H1 (cell line): ENCODE results near the gene PBX2. TPM values are rescaled to one million over a fixed set of nuclear protein-coding genes. Genes with fewer than 3 reads are reported as not detected.
"Not testable (repeated sequence)": the region's sequence is repeated elsewhere in the genome, so short reads cannot be mapped to it uniquely, and the experiment has no call there.

ENCODE experiments used
- CTCF ChIA-PET: fragments of 300-600 bp; sonication (Branson Sonifier 250); formaldehyde crosslinking; loops from one replicate; lab custom pipeline; 2021; ENCODE audit not compliant: partially characterized antibody; lab: Charles Lee
- POLR2A ChIA-PET: fragments of 300-600 bp; sonication (Branson Sonifier 250); formaldehyde crosslinking; loops from one replicate; lab custom pipeline; 2021; ENCODE audit warnings: inconsistent platforms; ENCODE audit not compliant: partially characterized antibody; lab: Charles Lee
- DNase-seq, 2 experiments: peaks; one replicate each; pipeline versions ENCODE4 v3.0.0 to v3.0.0-alpha.2; 2010 to 2022; ENCODE audit warnings: low spot score in 2 of 2, low read depth in 1 of 2, mixed read lengths in 1 of 2
- FAIRE-seq: peaks from 2 replicates; lab custom pipeline; 2011; peaks lifted over from hg19 to GRCh38; lab: Jason Lieb, UNC
- H2AFZ ChIP-seq: 2 replicates; pipeline ENCODE4 v1.8.1; 2012; ENCODE audit warnings: low read length, inconsistent platforms
- H2AK5ac ChIP-seq: 2 replicates; pipeline ENCODE4 v1.6.1; 2013; ENCODE audit warnings: low read depth, low read length
- H2BK120ac ChIP-seq: replicated peaks from 2 replicates; pipeline ENCODE3; 2013; ENCODE audit warnings: low read depth, low read length, inconsistent platforms
- H2BK12ac ChIP-seq: 2 replicates; pipeline ENCODE4 v1.6.1; 2013; ENCODE audit warnings: low read depth, low read length
- H2BK15ac ChIP-seq: 2 replicates; pipeline ENCODE4 v1.6.1; 2013; ENCODE audit warnings: low read length
- H2BK20ac ChIP-seq: 2 replicates; pipeline ENCODE4 v1.6.1; 2013; ENCODE audit warnings: low read length
- H2BK5ac ChIP-seq: 2 replicates; pipeline ENCODE4 v1.6.1; 2013; ENCODE audit warnings: low read depth, low read length
- H3K14ac ChIP-seq: 2 replicates; pipeline ENCODE4 v1.6.1; 2013; ENCODE audit warnings: inconsistent platforms; ENCODE audit not compliant: insufficient read length
- H3K18ac ChIP-seq: 2 replicates; pipeline ENCODE4 v1.6.1; 2013; ENCODE audit warnings: low read length; ENCODE audit errors: extremely low read depth
- H3K23ac ChIP-seq: 2 replicates; pipeline ENCODE4 v1.6.1; 2013; ENCODE audit warnings: inconsistent platforms; ENCODE audit not compliant: insufficient read length
- H3K23me2 ChIP-seq: 2 replicates; pipeline ENCODE4 v1.6.1; 2013; ENCODE audit warnings: low read depth, low read length
- H3K27ac ChIP-seq: 2 replicates; pipeline ENCODE4 v1.6.1; 2011; ENCODE audit warnings: low read depth, low read length, inconsistent platforms
- H3K27me3 ChIP-seq, 4 experiments: replicated peaks in 1 of 4; 1 replicate in 1 of 4; 2 replicates in 3 of 4; pipeline versions ENCODE4 v1.6.1 to v1.8.1; 2011 to 2013; ENCODE audit warnings: low read length in 3 of 4, mild to moderate bottlenecking in 3 of 4, inconsistent platforms in 2 of 4, mixed read lengths in 2 of 4, moderate library complexity in 1 of 4; ENCODE audit not compliant: control insufficient read depth in 3 of 4, insufficient read depth in 3 of 4; ENCODE audit errors: extremely low read depth in 1 of 4
- H3K36me3 ChIP-seq, 4 experiments: 2 replicates each; pipeline versions ENCODE4 v1.6.1 to v1.8.1; 2011 to 2013; ENCODE audit warnings: mild to moderate bottlenecking in 4 of 4, low read length in 3 of 4, moderate library complexity in 2 of 4, control low read depth in 1 of 4, inconsistent platforms in 1 of 4; ENCODE audit not compliant: insufficient read depth in 4 of 4, control insufficient read depth in 2 of 4
- H3K4ac ChIP-seq: replicated peaks from 2 replicates; pipeline ENCODE3; 2013; ENCODE audit warnings: low read length, low read depth, mixed read lengths, inconsistent platforms; ENCODE audit not compliant: insufficient read length
- H3K4me1 ChIP-seq, 4 experiments: replicated peaks in 1 of 4; 1 replicate in 1 of 4; 2 replicates in 3 of 4; pipeline versions ENCODE4 v1.6.1 to v1.8.1; 2011 to 2013; ENCODE audit warnings: low read length in 3 of 4, inconsistent platforms in 2 of 4, mixed read lengths in 1 of 4; ENCODE audit not compliant: insufficient read depth in 4 of 4, control insufficient read depth in 3 of 4
- H3K4me2 ChIP-seq, 2 experiments: 2 replicates each; pipeline versions ENCODE4 v1.6.1 to v1.8.1; 2011 to 2013; ENCODE audit warnings: low read depth in 2 of 2, low read length in 2 of 2, control low read depth in 1 of 2, inconsistent platforms in 1 of 2, mild to moderate bottlenecking in 1 of 2; ENCODE audit not compliant: insufficient read depth in 1 of 2
- H3K4me3 ChIP-seq, 4 experiments: fragments of 200-600, 300-600 bp in 1 of 4; sonication (generic), shearing (Covaris generic), sonication (Bioruptor Twin) in 1 of 4; 2 replicates each; pipeline versions ENCODE4 v1.5.1 to v1.8.1; 2011 to 2016; ENCODE audit warnings: low read length in 4 of 4, low read depth in 3 of 4, control low read depth in 2 of 4, inconsistent platforms in 2 of 4, mild to moderate bottlenecking in 2 of 4, mixed read lengths in 1 of 4, moderate library complexity in 1 of 4; ENCODE audit not compliant: insufficient read depth in 2 of 4; ENCODE audit errors: extremely low read depth in 1 of 4
- H3K56ac ChIP-seq: replicated peaks from 2 replicates; pipeline ENCODE3; 2013; ENCODE audit warnings: low read depth, mild to moderate bottlenecking, mixed read lengths, low read length, inconsistent platforms; ENCODE audit not compliant: insufficient read length
- H3K79me1 ChIP-seq: 2 replicates; pipeline ENCODE4 v1.6.1; 2013; ENCODE audit warnings: low read depth, low read length, control low read depth
- H3K79me2 ChIP-seq, 2 experiments: 2 replicates each; pipeline versions ENCODE4 v1.6.1 to v1.8.1; 2012 to 2013; ENCODE audit warnings: low read length in 2 of 2, mild to moderate bottlenecking in 2 of 2, inconsistent platforms in 1 of 2; ENCODE audit not compliant: insufficient read depth in 2 of 2, control insufficient read depth in 1 of 2
- H3K9ac ChIP-seq, 4 experiments: replicated peaks in 1 of 4; 1 replicate in 1 of 4; 2 replicates in 3 of 4; pipeline versions ENCODE4 v1.6.1 to v1.8.1; 2011 to 2013; ENCODE audit warnings: low read depth in 3 of 4, low read length in 3 of 4, control low read depth in 2 of 4, mild to moderate bottlenecking in 2 of 4, moderate library complexity in 2 of 4, inconsistent platforms in 1 of 4; ENCODE audit errors: extremely low read depth in 1 of 4
- H3K9me3 ChIP-seq, 2 experiments: 2 replicates each; pipeline versions ENCODE4 v1.6.1 to v1.8.1; 2012 to 2013; ENCODE audit warnings: mild to moderate bottlenecking in 2 of 2, moderate library complexity in 2 of 2, control low read depth in 1 of 2, inconsistent platforms in 1 of 2, low read depth in 1 of 2, low read length in 1 of 2, mixed read lengths in 1 of 2; ENCODE audit not compliant: insufficient read depth in 2 of 2
- H4K20me1 ChIP-seq, 2 experiments: replicated peaks in 1 of 2; 2 replicates each; pipeline versions ENCODE3 to v1.8.1; 2011 to 2013; ENCODE audit warnings: inconsistent platforms in 2 of 2, low read length in 2 of 2, mild to moderate bottlenecking in 1 of 2; ENCODE audit not compliant: insufficient read depth in 2 of 2, control insufficient read depth in 1 of 2
- H4K5ac ChIP-seq: 2 replicates; pipeline ENCODE4 v1.6.1; 2013; ENCODE audit warnings: low read length, low read depth, mixed read lengths, inconsistent platforms; ENCODE audit not compliant: insufficient read length
- H4K8ac ChIP-seq: 2 replicates; pipeline ENCODE4 v1.8.0; 2013; ENCODE audit warnings: mild to moderate bottlenecking, moderate library complexity, low read length, inconsistent platforms; ENCODE audit not compliant: insufficient read depth; ENCODE audit errors: extremely low read depth
- H4K91ac ChIP-seq: replicated peaks from 2 replicates; pipeline ENCODE3; 2013; ENCODE audit warnings: low read length, mixed read lengths, inconsistent platforms; ENCODE audit not compliant: insufficient read length
- BRCA1 ChIP-seq: IDR thresholded peaks from 2 replicates; pipeline ENCODE4 v1.6.1; 2012; ENCODE audit warnings: low read depth, low read length, improper control_type of control experiment
- CEBPB ChIP-seq: IDR thresholded peaks from 2 replicates; pipeline ENCODE4 v1.6.1; 2012; ENCODE audit warnings: low read depth, low read length
- GABPA ChIP-seq: IDR thresholded peaks from 2 replicates; pipeline ENCODE4 v1.6.1; 2011; ENCODE audit warnings: mild to moderate bottlenecking, low read length, moderate library complexity, borderline replicate concordance; ENCODE audit not compliant: insufficient read depth
- HDAC2 ChIP-seq, 2 experiments: fragments of 300-600 bp in 1 of 2; sonication (generic) in 1 of 2; IDR thresholded peaks; 2 replicates each; pipeline ENCODE4 v1.6.1; 2011 to 2012; ENCODE audit warnings: low read depth in 2 of 2, low read length in 2 of 2, mild to moderate bottlenecking in 2 of 2, moderate library complexity in 2 of 2, borderline replicate concordance in 1 of 2, inconsistent platforms in 1 of 2
- MAFK ChIP-seq: IDR thresholded peaks from 2 replicates; pipeline ENCODE4 v1.6.1; 2012; ENCODE audit warnings: low read depth, mild to moderate bottlenecking, improper control_type of control experiment, low read length
- POU5F1 ChIP-seq: IDR thresholded peaks from 2 replicates; pipeline ENCODE4 v1.6.1; 2011; ENCODE audit warnings: low read depth, mild to moderate bottlenecking, low read length, moderate library complexity
- SP4 ChIP-seq: IDR thresholded peaks from 2 replicates; pipeline ENCODE4 v1.6.1; 2012; ENCODE audit warnings: low read length, inconsistent platforms
- TBP ChIP-seq: IDR thresholded peaks from 2 replicates; pipeline ENCODE4 v1.6.1; 2011; ENCODE audit warnings: low read depth, low read length, improper control_type of control experiment
- TCF12 ChIP-seq: IDR thresholded peaks from 2 replicates; pipeline ENCODE4 v1.6.1; 2011; ENCODE audit warnings: low read depth, mild to moderate bottlenecking, low read length
- WGBS, 2 experiments: shearing (Covaris generic) in 1 of 2; methylation state at CpG; one replicate each; pipeline versions ENCODE4 v1.1.6 to v1.1.7; 2013 to 2015; ENCODE audit warnings: low lambda C conversion rate in 2 of 2, mixed read lengths in 2 of 2, inconsistent platforms in 1 of 2, low coverage in 1 of 2, missing lambda C conversion rate in 1 of 2; ENCODE audit not compliant: insufficient replicate concordance in 2 of 2, insufficient coverage in 1 of 2, insufficient read length in 1 of 2; ENCODE audit errors: extremely low coverage in 1 of 2, missing lambda C conversion rate in 1 of 2; 5-methylcytosine and 5-hydroxymethylcytosine counted together
- polyA plus RNA-seq, 7 experiments: library from polyadenylated mRNA; depleted of rRNA in 3 of 7; stranded (reverse) in 5 of 7; unstranded in 2 of 7; fragments of >200 nt in 5 of 7; fragments of 200-250 nt in 2 of 7; gene quantifications; 1 replicate in 5 of 7; 2 replicates in 1 of 7; 4 replicates in 1 of 7; pipeline versions ENCODE4 v1.2.1 to v1.2.3, GENCODE V29; 2011 to 2013; ENCODE audit warnings: missing spikeins in 2 of 7, mixed read lengths in 2 of 7
- total RNA-seq: library from RNA; stranded (reverse); fragmentation: NEBNext Ultra II Directional; extraction: Animal tissue kit (Norgen Biotek cat#: 25700); gene quantifications from 2 replicates; pipeline ENCODE4 v1.2.1, GENCODE V29; 2021

Gene PBX2
- total and polyA plus RNA-seq, 2 of the 8 experiments (the other 6 are each of a cell fraction or from before 2014, with no cell fraction given): 102 to 130 TPM

DNA sequence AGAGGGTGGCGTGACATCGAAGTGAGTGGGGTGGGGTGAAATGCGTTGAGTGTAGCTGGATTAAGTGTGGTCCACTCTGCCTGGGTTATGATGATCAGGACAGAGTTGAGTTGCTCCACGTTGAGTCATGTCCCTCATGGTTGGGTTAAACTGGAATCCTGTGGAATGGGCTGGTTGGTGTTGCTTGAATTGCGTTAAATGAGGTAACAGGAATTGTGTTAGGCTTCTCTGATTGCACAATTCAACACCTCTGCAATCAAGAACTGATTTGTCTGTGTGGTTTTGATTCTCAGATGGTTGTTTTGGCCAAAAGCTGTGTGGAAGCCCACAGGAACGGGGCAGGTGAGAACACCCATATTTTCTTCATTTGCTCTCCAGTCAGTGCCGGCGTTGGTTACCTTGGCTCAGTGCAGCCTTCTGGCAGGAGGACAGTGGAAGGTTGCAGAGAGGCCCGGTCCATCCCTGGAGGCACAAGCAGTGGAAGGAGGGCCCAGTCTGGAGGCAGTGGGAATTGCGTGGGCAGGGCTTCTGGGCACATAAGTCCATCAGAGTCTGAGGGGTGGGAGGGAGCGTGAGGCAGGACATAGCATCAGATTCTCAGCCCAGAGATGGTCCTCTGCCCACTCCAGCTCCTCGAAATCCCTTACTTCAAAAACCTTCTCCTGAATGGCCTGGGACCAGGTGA, 22.2 kb upstream of the PBX2 start (continued):
- no peak for TF ChIP-seq MAFK
- TF ChIP-seq GABPA: no peak
- no peak for TF ChIP-seq HDAC2 (IDR thresholded peaks at IDR 0.05; ENCODE audit: borderline replicate concordance in 1 of 2, low read depth in 2 of 2, low read length in 2 of 2)
- TF ChIP-seq CEBPB: no peak
- TF ChIP-seq TCF12: no peak
- no peak for TF ChIP-seq SP4
- no peak for TF ChIP-seq BRCA1
- no peak for TF ChIP-seq POU5F1
- no peak for TF ChIP-seq TBP

DNA sequence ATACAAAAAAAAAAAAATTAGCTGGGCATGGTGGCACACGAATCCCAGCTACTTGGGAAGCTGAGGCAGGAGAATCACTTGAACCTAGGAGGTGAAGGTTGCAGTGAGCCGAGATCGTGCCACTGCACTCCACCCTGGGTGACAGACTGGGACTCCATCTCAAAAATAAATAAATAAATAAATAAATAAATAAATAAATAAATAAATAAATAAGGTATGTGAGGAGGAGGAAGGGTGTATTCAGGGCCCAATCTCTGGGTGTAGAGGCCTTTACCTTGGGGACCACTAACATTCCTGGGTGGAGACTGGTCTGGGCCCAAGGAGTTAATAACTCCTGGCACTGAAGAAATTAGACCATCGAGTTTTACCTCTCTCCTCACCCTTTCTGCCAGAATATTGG, 21.4 kb upstream of the PBX2 start:
- H3K4me1 ChIP-seq, H3K4me2 ChIP-seq, H2AFZ ChIP-seq, H3K9me3 ChIP-seq, H3K4me3 ChIP-seq, H4K5ac ChIP-seq, DNase-seq, H4K20me1 ChIP-seq, H3K9ac ChIP-seq, POLR2A ChIA-PET, H4K8ac ChIP-seq, H2BK15ac ChIP-seq, H3K14ac ChIP-seq, H2AK5ac ChIP-seq, H2BK120ac ChIP-seq, H3K36me3 ChIP-seq, H2BK5ac ChIP-seq, FAIRE-seq, H3K4ac ChIP-seq, H3K27ac ChIP-seq, H2BK20ac ChIP-seq, H3K56ac ChIP-seq, H2BK12ac ChIP-seq, H3K23ac ChIP-seq, H3K23me2 ChIP-seq, H4K91ac ChIP-seq, CTCF ChIA-PET, H3K79me1 ChIP-seq, H3K18ac ChIP-seq, H3K27me3 ChIP-seq, H3K79me2 ChIP-seq: not testable (repeated sequence)
- 84% methylated on average over 4 of the region's 4 CpGs; no CpG with 5 or more reads in 1 of the 2 experiments for WGBS, 2 experiments
